Activated T-cell treated with anti-CD3 and anti-CD28 coated beads for 48 hours (primary cell): Measurements from ENCODE around the gene C14orf93.

Experiments
- DNase-seq: peaks from one replicate; pipeline ENCODE4 v3.0.0-alpha.2; 2020; ENCODE audit warnings: low read depth

Gene C14orf93

DNA sequence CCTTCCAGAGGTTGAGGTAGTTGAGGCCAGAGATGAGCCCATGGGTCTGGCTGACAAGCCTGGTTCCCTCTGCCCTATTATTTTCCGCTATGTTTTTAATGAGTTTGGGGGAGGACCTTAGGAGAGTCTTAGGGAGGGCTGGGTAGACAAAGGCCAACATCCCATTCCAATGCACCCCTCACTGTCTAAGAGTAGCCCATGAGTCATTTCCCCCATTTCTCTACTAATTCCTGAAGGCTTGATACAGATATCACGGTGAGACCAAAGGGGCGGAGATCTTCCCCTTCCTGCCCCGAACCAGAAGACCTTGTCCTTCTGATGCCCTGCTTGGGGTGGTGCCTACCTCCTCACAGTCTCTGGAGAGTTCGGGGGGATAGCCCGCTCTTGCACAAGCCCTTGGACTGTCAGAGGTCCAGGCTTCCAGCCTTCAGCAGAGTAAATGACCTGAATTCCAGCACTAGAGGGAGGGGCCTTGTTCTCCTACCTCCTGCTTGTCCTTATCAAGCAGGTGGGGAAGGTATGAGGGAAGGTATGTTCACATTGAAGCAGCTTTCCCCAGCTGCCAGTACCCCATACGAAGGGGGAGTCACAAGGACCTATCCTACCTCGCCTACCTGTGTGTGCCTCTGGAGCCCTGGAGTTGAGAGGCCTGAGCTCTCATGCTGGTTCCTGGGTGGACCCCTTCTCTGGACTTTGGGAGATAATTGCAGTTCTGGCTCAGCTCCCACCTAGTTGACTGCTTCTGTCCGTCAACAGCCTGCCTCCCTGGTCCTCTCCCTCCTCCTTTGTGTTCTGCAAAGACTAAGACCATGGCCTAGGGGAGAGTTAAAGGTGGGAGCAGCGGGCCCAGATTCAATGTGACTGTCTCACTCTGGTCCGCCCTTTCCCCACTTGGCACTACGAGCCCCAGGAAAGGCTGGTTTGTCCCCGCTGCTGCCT lies 35.7 kb upstream of the C14orf93 start:
- no peak for DNase-seq

DNA sequence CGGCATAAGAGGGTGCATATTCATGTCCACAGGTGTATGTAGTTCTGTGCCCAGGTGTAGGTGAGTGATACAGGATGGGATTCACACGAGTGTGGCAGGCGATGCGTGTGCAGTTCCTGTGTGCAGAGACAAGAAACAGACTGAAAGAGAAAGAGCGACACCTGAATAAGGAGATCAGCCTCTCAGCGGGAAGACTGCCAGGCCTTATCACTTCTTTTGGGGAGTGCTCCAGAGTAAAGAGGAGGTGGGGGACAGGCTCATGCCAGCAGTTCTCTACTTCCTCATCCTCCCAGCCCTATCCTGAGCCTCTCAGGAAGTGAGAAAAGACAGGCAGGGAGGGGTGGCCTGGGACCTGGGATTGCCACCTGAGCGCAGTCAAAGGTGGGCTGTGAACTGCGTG lies 34.9 kb upstream of the C14orf93 start:
- no peak for DNase-seq

DNA sequence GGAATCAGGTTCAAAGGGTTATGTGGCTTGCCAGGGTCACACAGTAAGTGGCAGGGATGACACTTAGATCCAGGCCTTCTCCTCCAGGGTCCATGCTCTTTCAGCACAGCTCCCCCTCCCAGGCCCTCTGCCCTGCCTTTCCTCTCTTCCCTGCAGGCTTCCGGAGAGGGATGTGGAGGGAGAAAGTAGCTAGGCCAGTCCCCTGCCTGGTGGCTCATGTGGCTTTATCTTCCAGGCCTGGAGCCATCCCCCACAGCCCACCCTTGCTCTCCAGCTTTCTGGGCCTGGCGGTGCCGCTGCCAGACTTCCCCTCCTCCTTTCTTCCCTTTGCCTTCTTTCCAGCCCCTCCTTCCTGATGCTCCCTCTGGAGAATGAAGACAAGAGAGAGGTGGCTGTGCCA lies 33.8 kb upstream of the C14orf93 start:
- DNase-seq, result no peak

DNA sequence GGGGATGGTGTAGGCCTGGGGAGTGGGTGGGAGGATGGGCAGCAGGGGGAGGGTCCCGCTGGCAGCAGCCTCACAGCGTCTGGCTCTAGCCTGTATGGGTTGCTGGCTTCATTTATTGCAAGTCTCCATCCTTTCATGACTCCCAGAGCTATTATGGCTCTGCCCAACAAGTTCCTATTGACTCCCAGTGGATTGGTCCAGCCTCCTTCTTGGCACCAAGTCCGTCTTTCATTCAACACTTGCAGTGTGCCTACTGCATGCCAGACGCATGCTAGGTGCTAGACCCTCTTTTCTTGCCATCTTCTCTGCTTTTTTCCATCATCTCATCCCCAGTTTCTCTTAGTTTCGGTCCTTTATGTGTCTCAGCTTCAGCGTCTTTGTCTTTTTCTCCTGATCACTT lies 33.2 kb upstream of the C14orf93 start:
- no peak for DNase-seq

DNA sequence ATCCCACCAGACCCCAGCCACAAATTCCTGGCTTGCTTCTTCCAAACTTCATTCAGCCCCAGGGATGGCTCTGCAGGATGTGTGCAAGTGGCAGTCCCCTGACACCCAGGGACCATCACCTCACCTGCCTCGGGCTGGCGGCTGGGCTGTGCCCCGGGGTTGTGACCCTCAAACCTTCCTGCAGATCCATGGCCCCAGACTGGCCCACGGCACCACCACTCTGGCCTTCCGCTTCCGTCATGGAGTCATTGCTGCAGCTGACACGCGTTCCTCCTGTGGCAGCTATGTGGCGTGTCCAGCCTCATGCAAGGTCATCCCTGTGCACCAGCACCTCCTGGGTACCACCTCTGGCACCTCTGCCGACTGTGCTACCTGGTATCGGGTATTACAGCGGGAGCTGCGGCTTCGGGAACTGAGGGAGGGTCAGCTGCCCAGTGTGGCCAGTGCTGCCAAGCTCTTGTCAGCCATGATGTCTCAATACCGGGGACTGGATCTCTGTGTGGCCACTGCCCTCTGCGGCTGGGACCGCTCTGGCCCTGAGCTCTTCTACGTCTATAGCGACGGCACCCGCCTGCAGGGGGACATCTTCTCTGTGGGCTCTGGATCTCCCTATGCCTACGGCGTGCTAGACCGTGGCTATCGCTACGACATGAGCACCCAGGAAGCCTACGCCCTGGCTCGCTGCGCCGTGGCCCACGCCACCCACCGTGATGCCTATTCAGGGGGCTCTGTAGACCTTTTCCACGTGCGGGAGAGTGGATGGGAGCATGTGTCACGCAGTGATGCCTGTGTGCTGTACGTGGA lies 32.4 kb upstream of the C14orf93 start, which contains the start of gene PSMB11:
Gene PSMB11, plus strand, starts transcription at position 51 of the 804 bp plus-strand sequence. Its CDS starts 14 bp downstream, at position 65.
- DNase-seq, result no peak

DNA sequence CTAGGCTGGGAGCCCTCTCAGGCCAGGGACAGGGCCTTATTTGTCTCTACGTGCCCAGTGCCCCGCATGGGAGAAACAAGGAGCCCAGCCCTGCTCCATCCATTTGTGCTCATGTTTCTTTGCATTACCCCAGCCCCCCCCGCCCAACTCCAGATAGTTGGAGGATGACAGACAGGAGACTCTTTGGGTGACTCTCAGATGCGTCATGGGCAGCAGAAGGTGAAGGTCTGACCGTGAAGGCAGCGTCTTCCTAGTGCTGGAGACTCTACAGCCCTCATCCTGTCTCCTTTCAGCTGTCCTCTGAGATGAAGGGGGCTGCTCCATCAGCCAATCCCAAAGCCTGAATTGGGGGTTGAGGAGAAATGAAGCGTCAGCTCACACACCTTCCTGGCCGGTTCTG lies 31.8 kb upstream of the C14orf93 start:
- DNase-seq, result no peak

DNA sequence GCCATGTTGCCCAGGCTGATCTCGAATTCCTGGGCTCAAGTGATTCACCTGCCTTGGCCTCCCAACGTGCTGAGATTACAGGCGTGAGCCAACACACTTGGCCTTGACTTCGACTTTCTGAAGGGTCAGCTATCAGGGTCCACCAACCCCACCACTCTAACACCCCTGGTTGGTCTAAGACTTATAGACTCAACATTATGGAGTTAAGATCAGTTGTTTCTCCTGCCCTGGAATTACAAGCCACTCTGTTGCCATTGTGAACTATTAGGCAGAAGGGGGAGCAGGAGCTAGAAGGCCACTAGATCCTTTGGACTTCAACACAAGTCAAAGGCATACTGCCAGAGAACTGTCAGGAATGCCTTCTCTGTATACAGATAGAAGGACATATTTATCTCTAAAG lies 30.2 kb upstream of the C14orf93 start:
- no peak for DNase-seq

DNA sequence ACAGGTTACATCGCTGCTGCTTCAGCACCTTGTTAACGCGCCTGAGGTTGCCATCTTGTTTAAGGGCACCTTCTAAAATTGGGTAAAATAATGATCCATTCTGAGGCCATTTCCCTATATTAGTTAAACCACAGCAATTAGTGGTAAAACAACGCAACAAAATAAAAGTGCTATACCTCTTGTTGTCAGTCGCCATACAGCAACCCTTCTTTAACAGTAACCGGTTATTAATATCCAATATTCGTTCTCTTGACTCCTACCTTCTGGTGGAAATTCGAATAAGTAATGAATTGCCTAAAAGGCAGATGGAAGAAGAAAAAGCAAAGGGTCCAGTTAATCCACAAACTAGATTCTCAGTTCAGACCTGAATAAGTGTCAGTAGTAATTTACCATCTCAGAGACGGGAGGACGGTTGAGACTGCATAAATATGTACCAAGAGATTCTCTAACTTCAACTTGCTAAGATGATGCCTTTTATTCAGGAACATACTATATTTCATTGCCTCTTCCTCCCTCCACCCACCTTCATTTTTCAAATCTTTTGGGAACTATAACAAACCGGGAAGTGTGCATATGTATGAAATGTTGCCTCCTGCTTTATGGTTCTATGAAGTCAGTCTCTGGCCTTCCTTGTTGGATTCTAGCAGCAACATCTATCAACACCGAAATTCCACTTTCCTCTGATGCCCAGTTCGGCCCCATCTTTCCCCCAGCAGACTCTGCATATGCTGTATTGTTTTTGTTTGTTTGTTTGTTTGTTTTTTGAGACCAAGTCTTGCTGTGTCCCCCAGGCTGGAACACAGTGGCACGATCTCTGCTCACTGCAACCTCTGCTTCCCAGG lies 25.6 kb upstream of the C14orf93 start:
- no peak for DNase-seq

DNA sequence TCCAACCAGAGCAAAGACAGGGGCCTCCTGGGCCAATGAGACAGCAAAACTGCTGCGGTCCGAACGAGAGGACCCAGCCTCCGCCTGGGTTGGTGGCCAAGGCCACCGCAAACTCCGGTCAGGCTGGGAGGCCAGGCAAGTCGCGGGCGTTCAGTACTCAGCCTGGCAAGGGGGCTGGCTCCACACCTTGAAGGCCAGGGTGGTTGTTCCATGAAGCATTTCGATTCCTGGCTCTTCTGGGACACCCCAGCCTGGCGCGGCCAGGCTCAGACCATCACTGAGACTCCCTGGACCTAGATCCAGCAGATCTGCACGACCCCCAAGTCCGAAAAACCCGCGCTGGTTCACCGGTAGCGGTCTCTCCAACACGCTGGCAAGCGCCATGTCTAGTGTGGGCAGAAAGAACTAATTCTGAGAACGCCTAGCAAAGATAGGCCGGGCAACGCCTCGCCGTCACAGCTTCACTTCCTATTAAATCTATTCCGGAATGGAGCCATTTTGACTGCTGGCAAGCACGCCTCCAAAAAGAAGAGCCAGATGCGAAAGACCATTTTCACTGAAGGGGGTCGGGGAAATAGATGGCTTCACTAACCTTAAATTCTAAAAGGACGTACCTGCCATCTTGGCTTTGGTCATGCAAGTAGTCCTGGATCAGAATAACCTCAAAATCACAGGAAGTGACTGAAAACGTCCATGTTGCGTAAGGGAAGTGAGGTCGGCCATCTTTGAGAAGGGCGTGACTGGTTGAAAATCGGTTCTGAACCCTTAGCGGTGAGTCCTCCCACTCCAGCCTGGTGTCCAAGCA lies 24.8 kb upstream of the C14orf93 start, which contains the start of gene PSMB5:
Gene PSMB5, minus strand, starts transcription at position 403 of the 805 bp plus-strand sequence. Its CDS starts 19 bp downstream, at position 384.
- peak; percentile 77 for DNase-seq

DNA sequence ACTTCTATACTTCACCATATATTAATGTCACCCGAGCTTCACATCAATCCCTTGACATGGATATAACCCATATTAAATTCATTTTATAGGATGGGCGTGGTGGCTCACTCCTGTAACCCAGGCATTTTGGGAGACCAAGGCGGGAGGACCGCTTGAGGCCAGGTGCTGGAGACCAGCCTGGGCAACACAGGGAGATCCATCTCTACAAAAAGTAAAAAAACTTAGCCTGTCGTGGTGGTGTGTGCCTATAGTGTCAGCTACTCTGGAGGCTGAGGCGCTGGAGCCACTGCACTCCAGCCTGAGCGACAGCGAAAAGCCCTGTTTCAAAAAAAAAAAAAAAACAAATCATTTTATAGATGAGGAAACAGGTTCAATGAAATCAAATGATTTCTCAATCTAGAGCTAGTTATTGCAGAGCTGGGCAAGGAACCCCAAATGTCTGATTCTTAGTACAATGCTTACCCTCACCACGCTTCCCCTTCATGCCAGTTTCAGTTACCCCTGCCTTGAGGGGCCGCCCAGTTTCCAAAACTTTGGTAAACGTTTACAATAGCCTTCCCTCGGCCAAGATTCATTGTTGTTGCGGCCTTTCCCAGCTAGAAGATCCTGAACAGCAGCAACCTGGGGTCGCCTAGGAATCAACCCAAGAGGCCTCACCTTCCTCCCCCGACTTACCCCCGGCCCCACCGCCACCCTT lies 24.0 kb upstream of the C14orf93 start:
- no peak for DNase-seq

DNA sequence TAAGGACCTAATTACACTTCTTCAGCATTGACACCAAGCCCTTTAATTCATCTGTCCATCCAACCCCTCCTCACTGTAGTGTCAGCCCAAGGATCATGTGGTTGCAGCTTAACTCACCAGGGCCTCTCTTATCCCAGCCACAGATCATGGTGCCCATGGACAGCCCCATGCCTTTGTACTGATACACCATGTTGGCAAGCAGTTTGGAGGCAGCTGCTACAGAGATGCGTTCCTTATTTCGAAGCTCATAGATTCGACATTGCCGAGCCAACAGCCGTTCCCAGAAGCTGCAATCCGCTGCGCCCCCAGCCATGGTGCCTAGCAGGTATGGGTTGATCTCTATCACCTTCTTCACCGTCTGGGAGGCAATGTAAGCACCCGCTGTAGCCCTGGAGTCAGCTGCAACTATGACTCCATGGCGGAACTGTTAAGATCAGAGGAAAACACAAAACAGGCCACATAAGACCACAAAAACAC lies 23.3 kb upstream of the C14orf93 start:
- no peak for DNase-seq

DNA sequence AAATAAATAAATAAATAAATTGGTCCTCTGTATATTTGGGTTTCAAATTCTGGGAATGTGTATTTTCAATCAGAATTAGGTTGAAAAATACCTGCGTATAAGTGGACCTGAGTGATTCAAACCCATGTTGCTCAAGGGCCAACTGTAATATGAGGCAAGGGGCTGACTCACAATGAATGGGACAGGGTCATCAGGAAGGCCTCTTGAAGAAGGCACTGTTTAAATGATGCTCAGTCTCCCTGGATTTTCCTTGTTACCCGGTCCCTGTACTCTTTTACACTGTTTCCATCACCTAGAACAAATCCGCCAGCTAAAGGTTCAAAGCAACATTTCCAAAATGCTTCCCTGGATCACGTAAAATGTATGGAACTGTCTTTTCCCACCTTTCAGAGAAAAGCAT lies 21.0 kb upstream of the C14orf93 start:
- DNase-seq, result no peak

DNA sequence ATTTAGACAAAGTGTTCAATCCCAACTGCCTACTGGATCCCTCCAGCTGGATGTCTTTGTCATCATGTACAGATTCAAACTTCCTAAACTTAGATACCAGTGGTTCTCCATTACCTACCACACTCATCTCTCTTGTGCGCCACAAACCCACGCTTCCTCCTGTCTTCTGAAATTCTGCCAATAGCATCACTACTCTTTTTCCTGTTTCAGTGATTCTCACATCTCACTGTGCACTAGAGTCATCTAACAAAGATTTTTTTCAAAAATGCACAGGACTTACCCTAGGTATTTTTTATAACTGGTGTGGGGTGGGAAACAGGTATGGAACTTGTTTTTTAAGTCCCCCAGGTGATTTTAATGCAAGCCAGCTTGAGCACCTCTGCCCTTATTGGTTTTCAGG lies 18.9 kb upstream of the C14orf93 start:
- DNase-seq, result no peak

DNA sequence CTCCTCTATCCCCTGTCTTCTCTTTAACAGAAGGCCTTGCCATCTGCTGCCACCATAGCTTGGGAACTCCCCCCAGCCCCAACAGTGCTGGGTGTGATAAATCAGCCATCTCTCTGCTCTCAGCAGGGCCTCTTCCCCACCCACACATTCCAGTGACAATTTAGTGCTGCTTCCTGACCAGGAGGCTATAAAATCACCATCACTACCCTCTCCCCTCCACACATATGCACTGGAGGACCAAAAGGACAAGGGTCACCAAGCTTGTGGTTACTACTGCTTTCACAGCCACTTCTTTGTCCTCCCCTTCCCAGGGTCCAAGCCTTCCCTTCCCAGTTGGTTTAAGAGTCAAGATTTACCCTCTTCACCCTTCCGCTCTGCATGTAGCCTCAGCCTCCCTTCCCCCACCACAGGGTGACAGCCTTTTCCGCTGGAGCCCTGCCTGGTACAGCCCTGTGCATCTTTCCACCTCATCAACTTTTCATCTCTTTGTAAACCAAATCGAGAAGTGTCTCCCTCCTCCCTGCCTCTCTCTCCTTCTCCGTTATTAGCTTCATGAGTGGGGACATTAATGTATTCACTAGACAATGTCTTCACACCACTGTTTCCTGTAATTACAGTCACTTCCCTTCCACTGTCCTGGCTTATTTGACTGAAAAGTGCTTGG lies 15.3 kb upstream of the C14orf93 start:
- no peak for DNase-seq

DNA sequence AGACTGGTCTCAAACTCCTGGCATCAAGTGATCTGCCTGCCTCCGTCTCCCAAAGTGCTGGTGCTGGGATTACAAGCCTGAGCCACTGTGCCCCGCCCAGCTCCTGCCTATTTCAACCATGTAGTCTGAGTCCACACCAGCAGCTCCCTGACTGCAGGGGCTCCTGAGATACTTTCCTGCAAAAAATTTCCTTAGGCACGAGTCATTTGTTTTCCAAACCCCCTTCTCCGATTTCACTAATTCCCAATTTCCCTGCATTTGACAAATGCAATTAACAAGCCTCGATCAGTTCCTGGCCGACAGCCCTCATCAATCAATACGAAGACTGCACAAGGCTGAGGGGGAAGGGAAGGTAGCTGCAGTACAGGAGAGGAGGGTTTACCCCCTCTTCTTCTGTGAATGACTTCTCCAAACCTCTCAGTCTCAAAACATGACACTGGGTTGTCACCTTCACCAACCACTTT lies 14.7 kb upstream of the C14orf93 start:
- no peak for DNase-seq

DNA sequence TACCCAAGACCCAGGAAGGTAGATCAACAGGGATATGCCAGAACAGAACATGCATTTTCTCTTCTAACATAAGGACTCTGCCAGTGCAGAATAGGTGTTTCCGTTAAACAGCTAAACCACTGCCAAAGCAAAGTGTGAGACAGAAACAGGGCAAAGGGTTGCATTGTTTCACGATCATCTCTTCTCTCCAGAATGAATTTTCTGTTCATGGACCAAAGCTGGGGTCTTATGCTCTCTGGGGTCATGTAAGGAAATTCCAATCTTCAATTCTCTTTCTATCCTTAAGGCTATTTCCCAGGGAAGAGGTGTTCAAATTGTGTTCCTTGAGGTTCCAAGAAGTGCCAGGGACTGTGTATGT lies 13.8 kb upstream of the C14orf93 start:
- no peak for DNase-seq

DNA sequence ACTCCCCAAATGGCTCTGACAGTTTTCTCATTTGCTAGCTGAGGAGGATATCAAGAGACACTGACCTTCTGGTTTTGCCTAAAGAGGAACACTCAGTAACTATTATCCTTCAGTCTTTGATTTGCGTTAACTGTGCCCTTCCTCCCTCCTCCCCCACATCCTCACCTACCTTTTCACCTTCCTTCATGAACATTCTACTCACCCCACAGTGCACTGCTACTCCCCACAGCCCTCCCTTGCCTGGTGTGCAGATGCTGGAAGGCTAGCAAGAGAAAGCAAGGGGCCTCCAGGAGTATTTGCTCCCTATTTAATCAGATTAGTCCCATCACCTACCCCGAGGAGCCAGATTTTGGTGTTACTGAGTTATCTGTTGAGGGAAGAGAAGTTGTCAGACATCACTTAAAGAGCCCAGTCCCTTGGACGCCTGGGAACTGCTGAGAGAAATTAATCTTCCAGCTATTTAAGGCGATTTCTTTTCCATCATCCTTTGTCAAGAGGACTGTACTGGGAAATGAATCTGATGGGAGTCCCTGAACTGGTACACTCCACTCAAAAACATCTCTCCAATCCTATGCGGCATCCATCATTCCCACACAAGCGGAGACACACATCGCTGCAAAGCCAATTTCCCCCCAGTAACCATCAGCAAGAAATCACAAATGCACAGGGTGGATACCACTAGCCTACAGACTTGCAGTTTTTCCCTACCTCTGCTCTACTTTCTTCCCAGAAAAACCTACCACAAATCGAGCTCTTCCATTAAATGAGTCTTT lies 13.3 kb upstream of the C14orf93 start:
- no peak for DNase-seq

DNA sequence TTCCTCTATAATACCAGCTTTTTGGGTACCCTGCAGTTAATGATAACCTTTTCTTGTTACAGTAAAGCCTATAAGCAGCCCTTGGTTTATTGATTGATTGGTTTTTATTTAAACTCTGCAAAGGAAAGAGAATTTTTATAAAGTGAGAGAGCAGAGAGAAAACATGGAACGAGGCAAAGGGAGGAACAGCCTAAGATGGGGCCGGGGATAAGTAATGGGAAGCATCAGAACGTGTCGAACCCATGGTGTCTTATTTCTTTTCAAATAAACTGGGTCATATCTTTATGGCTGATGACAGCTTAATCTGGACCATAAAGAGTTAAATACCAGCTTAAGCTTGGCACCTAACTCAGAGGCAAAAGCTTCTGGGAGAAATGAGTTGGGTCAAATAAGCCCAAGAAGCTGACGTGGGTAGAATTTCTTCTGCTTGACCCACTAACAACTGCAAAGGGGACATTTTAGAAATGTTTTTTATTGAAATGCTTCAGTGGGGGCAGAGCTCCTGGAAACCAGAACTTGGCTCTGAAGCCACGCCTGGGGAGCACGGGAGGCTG lies 12.0 kb upstream of the C14orf93 start:
- no peak for DNase-seq

DNA sequence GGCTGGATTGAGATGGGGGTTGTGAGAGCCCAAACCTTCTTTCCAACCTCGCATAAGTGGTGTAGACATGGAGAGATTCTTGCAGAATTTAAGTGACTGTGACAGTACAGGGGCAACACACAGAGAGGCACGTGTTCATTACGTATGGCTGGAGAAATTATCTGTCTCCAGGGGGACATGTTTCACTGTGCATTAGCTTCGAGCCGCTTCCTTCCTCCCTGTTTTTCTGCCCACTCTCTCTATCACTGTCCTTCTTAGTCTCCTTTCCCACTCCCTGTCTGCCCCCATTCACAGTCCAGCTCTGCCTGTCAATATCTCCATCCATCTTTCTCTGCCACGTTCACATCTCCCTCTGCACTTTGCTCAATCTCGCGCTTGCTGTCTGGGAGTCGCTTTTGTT lies 11.5 kb upstream of the C14orf93 start:
- DNase-seq, result no peak
